SJCRH30 (cell line): Measurements from ENCODE around the gene LEKR1. TPM values are rescaled to one million over a fixed set of nuclear protein-coding genes. Genes with fewer than 3 reads are reported as not detected.
A peak's percentile ranks its signal among the peaks of the same experiment; 100 is the strongest.
"Not testable (repeated sequence)": the region's sequence is repeated elsewhere in the genome, so short reads cannot be mapped to it uniquely, and the experiment has no call there.

Experiments used
- DNase-seq, 2 experiments: peaks; one replicate each; pipeline ENCODE4 v3.0.0-alpha.2; 2015 to 2020
- H3K27ac ChIP-seq: fragments of 250-450 bp; sonication (Bioruptor Pico); 2 replicates; pipeline ENCODE4 v1.5.1; 2020; ENCODE audit warnings: mild to moderate bottlenecking, moderate library complexity
- H3K27me3 ChIP-seq: fragments of 250-450 bp; sonication (Bioruptor Pico); 2 replicates; pipeline ENCODE4 v1.5.1; 2020; ENCODE audit warnings: mild to moderate bottlenecking, moderate library complexity
- H3K36me3 ChIP-seq: fragments of 250-450 bp; sonication (Bioruptor Pico); 2 replicates; pipeline ENCODE4 v1.5.1; 2020; ENCODE audit warnings: mild to moderate bottlenecking, moderate library complexity
- H3K4me1 ChIP-seq: fragments of 250-450 bp; sonication (Bioruptor Pico); 2 replicates; pipeline ENCODE4 v1.5.1; 2020; ENCODE audit warnings: mild to moderate bottlenecking, moderate library complexity
- H3K4me3 ChIP-seq: fragments of 250-450 bp; sonication (Bioruptor Pico); 2 replicates; pipeline ENCODE4 v1.5.1; 2020; ENCODE audit warnings: mild to moderate bottlenecking, moderate library complexity
- H3K9me3 ChIP-seq: fragments of 250-450 bp; sonication (Bioruptor Pico); replicated peaks from 2 replicates; pipeline ENCODE4 v1.5.1; 2020; ENCODE audit warnings: mild to moderate bottlenecking, moderate library complexity
- total RNA-seq: library from RNA; depleted of rRNA; stranded (reverse); fragments of >200 nt; shearing (Covaris generic); gene quantifications from 2 replicates; pipeline ENCODE4 v1.2.3, GENCODE V29; 2014

The LEKR1 gene
- total RNA-seq, 1 experiment from 2014 or later: 0.61 TPM

- no peak for DNase-seq
- H3K27me3 ChIP-seq: no peaks in the 10 kb centered on the region
- H3K4me3 ChIP-seq: no peak overlapping the region
- no peak overlapping the region for H3K27ac ChIP-seq
- no peaks in the 10 kb centered on the region for H3K9me3 ChIP-seq
- no peaks in the 10 kb centered on the region for H3K36me3 ChIP-seq
- H3K4me1 ChIP-seq: peaks cover 16% of the 10 kb centered on the region
Observed at GRCh38 chr3:156816794-156817645, 9.1 kb upstream of the LEKR1 start.

DNA sequence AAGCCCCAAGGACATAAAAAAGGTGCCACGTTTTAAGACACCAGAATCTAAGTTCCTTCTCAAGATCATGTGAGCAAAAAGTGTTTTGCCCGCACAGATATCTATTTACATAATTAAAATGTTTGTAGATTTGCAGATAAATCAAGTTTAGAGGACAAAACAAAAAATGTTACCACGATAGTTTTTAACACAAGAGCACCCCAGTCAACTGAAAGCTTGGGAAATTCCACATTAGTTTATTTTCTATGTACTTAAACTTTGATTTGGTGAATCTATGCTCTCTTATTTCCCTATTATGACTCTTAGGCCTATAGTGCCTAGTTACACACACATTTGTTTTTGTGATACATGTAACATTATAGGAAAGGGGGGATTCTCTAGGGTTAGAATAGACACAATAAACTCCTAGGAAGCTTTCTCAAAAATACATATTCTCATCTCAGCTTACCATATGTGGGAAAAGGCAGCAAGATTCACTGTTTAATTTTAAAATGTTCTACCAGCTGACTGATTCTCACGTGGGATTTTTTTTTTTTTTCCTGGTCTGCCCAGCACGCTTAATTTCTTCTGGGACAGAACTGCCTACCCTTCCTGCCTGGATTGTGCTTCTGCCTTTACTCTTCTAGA is 8.4 kb upstream of the LEKR1 start:
- H3K4me3 ChIP-seq: no peak overlapping the region
- H3K27ac ChIP-seq: no peak overlapping the region
- H3K36me3 ChIP-seq: no peaks in the 10 kb centered on the region
- no peaks in the 10 kb centered on the region for H3K9me3 ChIP-seq
- H3K27me3 ChIP-seq: no peaks in the 10 kb centered on the region
- no peak for DNase-seq
- peaks cover 16% of the 10 kb centered on the region for H3K4me1 ChIP-seq

DNA sequence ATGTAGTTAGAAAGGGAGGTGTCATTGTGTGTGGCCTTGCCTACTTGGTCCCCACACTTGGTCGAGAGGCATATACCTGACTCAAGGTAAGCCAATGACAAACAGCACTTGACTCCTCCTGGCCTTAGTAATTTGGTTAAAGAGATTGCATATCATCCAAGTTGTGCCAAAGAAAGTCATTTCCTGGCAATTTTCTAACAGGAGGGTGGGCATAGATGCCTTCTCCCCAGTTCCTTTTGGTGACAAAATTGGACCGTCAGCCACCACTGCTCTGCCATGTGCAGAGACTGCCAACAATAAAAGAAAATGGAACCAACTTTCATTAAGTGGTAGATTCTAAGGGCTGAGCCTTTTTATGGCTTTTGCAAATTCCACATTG is 7.9 kb upstream of the LEKR1 start:
- Histone ChIP-seq H3K27ac (peak overlapping the region; percentile 57), H3K4me3 (no peak overlapping the region), H3K4me1 (peaks cover 16% of the 10 kb centered on the region), H3K36me3 (no peaks in the 10 kb centered on the region), H3K27me3 (no peaks in the 10 kb centered on the region), H3K9me3 (no peaks in the 10 kb centered on the region)
- no peak for DNase-seq

DNA sequence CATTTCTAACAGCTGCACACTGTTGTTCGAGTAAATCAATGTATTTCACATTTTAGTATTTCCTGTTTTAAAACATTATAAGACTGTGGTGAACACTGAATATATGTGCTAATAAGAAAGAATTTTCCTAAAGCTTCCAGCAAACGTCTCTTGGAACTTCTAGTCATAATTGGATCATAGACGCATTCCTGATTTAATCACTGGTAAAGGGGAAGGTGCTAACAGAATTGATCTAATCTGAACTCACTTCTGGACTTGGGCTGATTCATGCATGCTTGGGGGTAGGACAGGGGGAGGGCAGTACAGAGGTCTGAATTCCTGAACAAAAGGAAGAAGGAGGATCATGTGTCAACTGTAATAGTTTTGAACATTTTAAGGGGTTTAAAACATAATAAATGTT is 7.3 kb upstream of the LEKR1 start:
- peak; percentile 23 to 36 for DNase-seq
- Histone ChIP-seq H3K27me3 (no peaks in the 10 kb centered on the region), H3K4me3 (no peak overlapping the region), H3K4me1 (peaks cover 16% of the 10 kb centered on the region), H3K9me3 (no peaks in the 10 kb centered on the region), H3K27ac (peak overlapping the region; percentile 57), H3K36me3 (no peaks in the 10 kb centered on the region)

- no peaks in the 10 kb centered on the region for H3K9me3 ChIP-seq
- no peak overlapping the region for H3K4me3 ChIP-seq
- H3K36me3 ChIP-seq: no peaks in the 10 kb centered on the region
- no peaks in the 10 kb centered on the region for H3K27me3 ChIP-seq
- peaks cover 16% of the 10 kb centered on the region for H3K4me1 ChIP-seq
- H3K27ac ChIP-seq: no peak overlapping the region; the same call in 1 of the 2 replicates
- DNase-seq: no peak
Observed at GRCh38 chr3:156819842-156820691, 6.1 kb upstream of the LEKR1 start.

GRCh38 chr3:156820692-156821080 is 5.5 kb upstream of the LEKR1 start:
- Histone ChIP-seq H3K27me3 (no peaks in the 10 kb centered on the region), H3K27ac (no peak overlapping the region), H3K9me3 (no peaks in the 10 kb centered on the region), H3K36me3 (no peaks in the 10 kb centered on the region), H3K4me3 (no peak overlapping the region), H3K4me1 (peaks cover 16% of the 10 kb centered on the region)
- DNase-seq: no peak

DNA sequence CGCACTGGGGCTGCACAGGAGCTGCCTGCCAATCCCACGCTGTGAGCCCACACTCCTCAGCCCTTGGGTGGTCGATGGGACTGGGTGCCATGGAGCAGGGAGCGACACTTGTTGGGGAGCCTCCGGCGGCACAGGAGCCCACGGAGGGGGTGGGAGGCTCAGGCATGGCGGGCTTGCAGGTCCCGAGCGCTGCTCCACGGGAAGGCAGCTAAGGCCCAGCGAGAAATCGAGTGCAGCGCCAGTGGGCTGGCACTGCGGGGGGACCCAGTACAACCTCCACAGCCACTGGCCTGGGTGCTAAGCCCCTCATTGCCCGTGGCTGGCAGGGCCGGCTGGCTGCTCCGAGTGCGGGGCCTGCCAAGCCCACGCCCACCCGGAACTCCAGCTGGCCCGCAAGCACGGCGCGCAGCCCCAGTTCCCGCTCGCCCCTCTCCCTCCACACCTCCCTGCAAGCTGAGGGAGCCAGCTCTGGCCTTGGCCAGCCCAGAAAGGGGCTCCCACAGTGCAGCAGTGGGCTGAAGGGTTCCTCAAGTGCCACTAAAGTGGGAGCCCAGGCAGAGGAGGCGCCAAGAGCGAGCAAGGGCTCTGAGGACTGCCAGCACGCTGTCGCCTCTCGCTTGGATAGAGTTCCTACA is 3.4 kb upstream of the LEKR1 start:
- peaks cover 20% of the 10 kb centered on the region for H3K4me1 ChIP-seq
- not testable (repeated sequence) for H3K9me3 ChIP-seq, H3K4me3 ChIP-seq, DNase-seq, H3K36me3 ChIP-seq, H3K27me3 ChIP-seq, H3K27ac ChIP-seq

DNA sequence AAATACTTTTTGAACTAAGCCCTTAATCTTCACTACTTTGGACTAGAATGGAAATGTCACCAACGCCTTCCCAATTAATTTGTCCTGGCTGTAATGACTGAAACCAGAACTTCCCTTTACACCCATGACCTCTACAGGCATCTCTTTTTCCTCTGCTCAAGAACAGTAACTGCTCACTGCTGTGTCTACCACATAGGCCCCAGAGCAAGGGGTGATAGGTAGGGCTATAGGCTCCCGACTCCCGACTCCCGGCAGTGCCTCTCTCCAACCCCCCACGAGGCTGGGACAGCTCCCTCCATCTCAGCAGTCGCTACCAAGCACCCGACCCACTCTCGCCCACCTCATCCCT is 384 bp upstream of the LEKR1 start:
- Histone ChIP-seq H3K27me3 (no peaks in the 10 kb centered on the region), H3K9me3 (no peaks in the 10 kb centered on the region), H3K36me3 (no peaks in the 10 kb centered on the region), H3K27ac (peak overlapping the region; percentile 83), H3K4me3 (peak overlapping the region; percentile 74), H3K4me1 (peaks cover 4% of the 10 kb centered on the region)
- DNase-seq: no peak

DNA sequence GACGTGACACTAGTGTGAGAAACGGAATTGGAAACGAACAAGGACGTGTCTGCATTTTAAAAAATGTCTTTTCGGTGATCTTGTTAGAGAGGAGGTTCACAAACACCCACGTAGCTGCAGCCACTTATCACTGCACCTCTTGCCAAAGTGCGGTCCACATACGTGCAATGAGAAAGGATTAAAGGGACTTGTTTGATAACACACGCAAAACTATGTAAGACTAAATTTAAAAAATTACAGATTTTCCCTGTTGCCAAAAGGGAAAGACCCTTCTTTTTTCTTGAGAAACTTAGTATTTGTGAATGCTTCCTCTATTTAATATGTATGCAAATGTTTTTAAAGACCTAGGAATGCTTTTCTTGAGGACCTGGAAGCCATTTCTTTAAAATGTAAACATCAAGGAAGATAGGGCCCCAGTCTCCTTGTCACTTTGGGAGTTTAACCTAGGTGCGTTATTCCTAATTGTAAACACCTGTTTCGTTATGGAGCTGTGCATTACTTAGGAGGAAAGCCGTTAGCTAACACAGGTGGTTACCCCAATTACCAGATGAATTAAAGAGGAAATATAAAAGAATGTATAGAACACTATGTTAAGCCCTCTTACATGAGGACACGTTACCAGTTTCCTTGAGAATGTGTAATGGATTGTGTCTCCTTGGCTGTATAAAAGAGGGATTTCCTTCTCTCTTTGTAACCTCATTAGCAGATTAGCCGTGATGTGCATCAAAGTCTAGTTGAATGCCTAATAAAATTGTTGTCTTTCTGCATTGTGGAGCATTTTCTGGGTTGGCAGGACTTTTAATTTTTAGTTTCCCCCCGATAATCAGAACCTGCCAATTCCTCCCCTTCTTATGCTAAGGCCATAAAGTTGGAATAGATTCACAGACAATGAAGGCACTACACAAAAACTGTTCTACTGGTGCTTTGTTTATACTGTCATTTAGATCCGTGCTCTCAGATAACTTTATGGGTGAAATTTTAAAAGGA is 1.0 kb downstream of the LEKR1 start:
- Histone ChIP-seq H3K4me1 (peaks cover 4% of the 10 kb centered on the region), H3K27me3 (no peaks in the 10 kb centered on the region), H3K4me3 (peak overlapping the region; percentile 74), H3K9me3 (no peaks in the 10 kb centered on the region), H3K36me3 (no peaks in the 10 kb centered on the region), H3K27ac (peak overlapping the region; percentile 83; the same call in 1 of the 2 replicates)
- no peak for DNase-seq

DNA sequence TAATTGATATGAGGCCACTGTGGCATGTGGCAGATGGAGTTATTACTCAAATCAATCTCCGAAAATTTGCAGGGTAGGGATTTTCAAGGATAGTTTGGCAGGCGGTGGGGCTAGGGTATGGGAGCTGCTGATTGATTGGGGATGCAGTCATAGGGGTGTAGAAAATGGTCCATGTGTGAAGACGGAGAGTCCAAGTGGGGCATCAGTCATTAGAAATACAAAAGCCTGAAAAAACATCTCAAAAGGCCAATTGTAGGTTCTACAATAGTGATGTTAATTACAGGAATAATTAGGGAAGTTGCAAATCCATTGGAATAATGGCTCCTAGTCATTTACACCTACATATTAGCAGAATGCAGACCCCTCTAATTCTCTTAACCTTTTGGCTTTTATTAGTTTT is 4.9 kb downstream of the LEKR1 start:
- Histone ChIP-seq H3K27me3 (no peaks in the 10 kb centered on the region), H3K4me1 (peaks cover 4% of the 10 kb centered on the region), H3K36me3 (no peaks in the 10 kb centered on the region), H3K9me3 (no peaks in the 10 kb centered on the region), H3K27ac (no peak overlapping the region), H3K4me3 (no peak overlapping the region)
- DNase-seq: no peak

DNA sequence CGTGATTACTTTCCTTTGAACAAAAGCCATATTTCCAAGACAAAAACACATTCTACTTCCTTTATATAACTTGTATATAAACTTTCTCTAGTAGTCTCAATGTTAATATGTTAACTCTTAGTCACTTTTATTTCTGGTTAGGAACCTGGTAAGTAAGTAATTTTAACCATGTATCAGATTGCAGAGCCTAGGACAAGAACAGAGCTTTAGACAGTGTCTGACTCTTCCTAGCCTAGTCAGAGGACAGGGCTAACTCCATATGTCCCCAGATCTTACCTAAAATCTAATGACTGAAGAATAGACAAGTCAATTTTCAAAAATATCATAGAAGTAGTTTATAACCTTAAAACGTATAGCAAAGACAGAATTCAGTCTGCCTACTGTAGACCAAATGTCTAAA is 8.3 kb downstream of the LEKR1 start:
- Histone ChIP-seq H3K9me3 (no peaks in the 10 kb centered on the region), H3K4me3 (no peak overlapping the region), H3K4me1 (no peaks in the 10 kb centered on the region), H3K27ac (no peak overlapping the region), H3K36me3 (no peaks in the 10 kb centered on the region), H3K27me3 (no peaks in the 10 kb centered on the region)
- no peak for DNase-seq

GRCh38 chr3:156834962-156835535 is 8.9 kb downstream of the LEKR1 start:
- no peaks in the 10 kb centered on the region for H3K36me3 ChIP-seq

DNA sequence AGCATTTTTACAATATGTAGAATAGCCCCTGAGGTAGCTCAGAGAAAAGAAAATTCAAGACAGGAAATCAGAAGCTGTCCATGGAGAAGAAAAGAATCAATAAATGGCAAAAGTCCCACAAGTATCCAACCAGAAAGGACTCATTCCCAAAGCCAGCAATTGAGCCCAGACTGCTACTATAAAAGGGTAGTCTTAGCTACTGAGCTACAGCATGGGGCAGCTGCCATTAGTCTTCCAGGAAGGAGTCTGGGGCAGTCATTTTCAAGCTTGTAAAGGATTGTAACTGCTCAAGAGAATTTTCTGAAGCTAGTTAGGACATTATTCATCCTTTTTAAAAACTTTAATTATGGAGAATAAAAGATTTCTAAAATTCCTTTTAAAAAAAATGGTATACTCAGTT is 10.5 kb downstream of the LEKR1 start:
- no peaks in the 10 kb centered on the region for H3K27me3 ChIP-seq
- H3K27ac ChIP-seq: no peak overlapping the region
- no peak for DNase-seq
- no peaks in the 10 kb centered on the region for H3K4me1 ChIP-seq
- no peak overlapping the region for H3K4me3 ChIP-seq
- H3K9me3 ChIP-seq: no peaks in the 10 kb centered on the region
- no peaks in the 10 kb centered on the region for H3K36me3 ChIP-seq

More at GRCh38 chr3:156834962-156835535, 8.9 kb downstream of the LEKR1 start:
- H3K4me1 ChIP-seq: no peaks in the 10 kb centered on the region
- DNase-seq: no peak
- no peak overlapping the region for H3K4me3 ChIP-seq
- no peak overlapping the region for H3K27ac ChIP-seq
- no peaks in the 10 kb centered on the region for H3K9me3 ChIP-seq
- no peaks in the 10 kb centered on the region for H3K27me3 ChIP-seq
